Measurements from ENCODE around the gene TAGLN2. TPM values are rescaled to one million over a fixed set of nuclear protein-coding genes. Genes with fewer than 3 reads are reported as not detected.

TAGLN2 gene
- polyA plus RNA-seq, 2 of the 4 experiments (the other 2 are of a cell fraction): 536 to 811 TPM

DNA sequence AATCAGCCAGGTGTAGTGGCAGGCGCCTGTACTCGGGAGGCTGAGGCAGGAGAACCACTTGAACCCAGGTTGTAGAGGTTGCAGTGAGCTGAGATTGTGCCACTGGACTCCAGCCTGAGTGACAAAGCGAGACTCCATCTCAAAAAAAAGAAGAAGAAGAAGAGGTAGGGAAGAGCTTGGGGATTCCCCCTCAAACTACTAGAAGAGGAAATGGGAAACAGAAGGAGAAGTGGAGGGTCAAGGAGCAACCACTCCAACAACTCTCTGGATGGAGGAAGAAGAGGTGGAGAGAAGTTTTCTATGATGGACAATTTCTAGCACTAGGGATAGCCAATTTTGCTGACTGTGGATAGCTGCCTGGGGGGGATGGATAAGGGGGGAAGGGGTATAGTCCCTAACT lies 43.6 kb upstream of the TAGLN2 start:
- TF ChIP-seq RARB (CRISPR knock-in tag; IDR thresholded peaks at IDR 0.05) (no peak), POLR2AphosphoS2 (conservative IDR thresholded peaks at IDR 0.05; ENCODE audit: low read length) (no peak), CBX8 (IDR thresholded peaks at IDR 0.05) (no peak), HDAC2 (IDR thresholded peaks at IDR 0.05) (no peak), JUNB (IDR thresholded peaks at IDR 0.05) (no peak), NFE2L2 (conservative IDR thresholded peaks at IDR 0.05; ENCODE audit: low read length) (no peak), ATOH8 (CRISPR knock-in tag; IDR thresholded peaks at IDR 0.05; ENCODE audit: low read depth) (no peak)
- TF ChIP-seq, protein P1, sequence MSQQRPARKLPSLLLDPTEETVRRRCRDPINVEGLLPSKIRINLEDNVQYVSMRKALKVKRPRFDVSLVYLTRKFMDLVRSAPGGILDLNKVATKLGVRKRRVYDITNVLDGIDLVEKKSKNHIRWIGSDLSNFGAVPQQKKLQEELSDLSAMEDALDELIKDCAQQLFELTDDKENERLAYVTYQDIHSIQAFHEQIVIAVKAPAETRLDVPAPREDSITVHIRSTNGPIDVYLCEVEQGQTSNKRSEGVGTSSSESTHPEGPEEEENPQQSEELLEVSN (IDR thresholded peaks at IDR 0.05; ENCODE audit: borderline replicate concordance, low read depth): no peak
- TF ChIP-seq, protein P2, sequence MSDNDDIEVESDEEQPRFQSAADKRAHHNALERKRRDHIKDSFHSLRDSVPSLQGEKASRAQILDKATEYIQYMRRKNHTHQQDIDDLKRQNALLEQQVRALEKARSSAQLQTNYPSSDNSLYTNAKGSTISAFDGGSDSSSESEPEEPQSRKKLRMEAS (IDR thresholded peaks at IDR 0.05): no peak
- TF ChIP-seq, protein P3, sequence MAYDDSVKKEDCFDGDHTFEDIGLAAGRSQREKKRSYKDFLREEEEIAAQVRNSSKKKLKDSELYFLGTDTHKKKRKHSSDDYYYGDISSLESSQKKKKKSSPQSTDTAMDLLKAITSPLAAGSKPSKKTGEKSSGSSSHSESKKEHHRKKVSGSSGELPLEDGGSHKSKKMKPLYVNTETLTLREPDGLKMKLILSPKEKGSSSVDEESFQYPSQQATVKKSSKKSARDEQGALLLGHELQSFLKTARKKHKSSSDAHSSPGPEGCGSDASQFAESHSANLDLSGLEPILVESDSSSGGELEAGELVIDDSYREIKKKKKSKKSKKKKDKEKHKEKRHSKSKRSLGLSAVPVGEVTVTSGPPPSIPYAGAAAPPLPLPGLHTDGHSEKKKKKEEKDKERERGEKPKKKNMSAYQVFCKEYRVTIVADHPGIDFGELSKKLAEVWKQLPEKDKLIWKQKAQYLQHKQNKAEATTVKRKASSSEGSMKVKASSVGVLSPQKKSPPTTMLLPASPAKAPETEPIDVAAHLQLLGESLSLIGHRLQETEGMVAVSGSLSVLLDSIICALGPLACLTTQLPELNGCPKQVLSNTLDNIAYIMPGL (CRISPR knock-in tag; IDR thresholded peaks at IDR 0.05; ENCODE audit: borderline replicate concordance): no peak
- no peak overlapping the region for H3K4me3 ChIP-seq
- H3K4me1 ChIP-seq: peaks cover 14% of the 10 kb centered on the region
- no peak overlapping the region for H3K4me2 ChIP-seq
- CTCF ChIA-PET: interaction anchor here (0.8 to 1.1 kb wide), 2 partner anchors 38 to 39 kb away, joined by 3 read pairs; no protein-coding TSS in a partner anchor
- WGBS (ENCODE audit: missing lambda C conversion rate): 61% methylated on average over 3 of the region's 3 CpGs
- DNase-seq (ENCODE audit: low read depth in 1 of 2, low spot score in 1 of 2) (no peak), FAIRE-seq (no peak), ATAC-seq (no peak)
- no peak overlapping the region for H3K27ac ChIP-seq
- POLR2A ChIA-PET: interaction anchor here (0.6 kb wide), 1 partner anchor 145 kb away, joined by 3 read pairs; no protein-coding TSS in a partner anchor
- peaks cover 3% of the 10 kb centered on the region; the same call in 1 of the 3 replicates for H3K9me3 ChIP-seq

- no peaks in the 10 kb centered on the region; the same call in 2 of the 3 replicates for H3K4me1 ChIP-seq
- POLR2A ChIA-PET: no interaction called here
- H3K27ac ChIP-seq: no peak overlapping the region
- CTCF ChIA-PET: interaction anchor here (0.5 to 1.4 kb wide), 2 partner anchors 29 to 572 kb away, joined by 3 read pairs; no protein-coding TSS in a partner anchor
- peaks cover 3% of the 10 kb centered on the region; the same call in 1 of the 3 replicates for H3K9me3 ChIP-seq
- no peak for DNase-seq (ENCODE audit: low read depth in 1 of 2, low spot score in 1 of 2)
- FAIRE-seq: no peak
- peak; percentile 34 to 35; a peak in 3 of 6 replicates for ATAC-seq
- TF ChIP-seq BHLHE40 (IDR thresholded peaks at IDR 0.05; ENCODE audit: low read depth, low read length) (no peak), HOXB5 (CRISPR knock-in tag; IDR thresholded peaks at IDR 0.05) (no peak), ZNF302 (CRISPR knock-in tag; IDR thresholded peaks at IDR 0.05) (no peak)
- TF ChIP-seq, protein P1 (IDR thresholded peaks at IDR 0.05; ENCODE audit: borderline replicate concordance, low read depth): no peak
- H3K4me2 ChIP-seq: no peak overlapping the region
- WGBS (ENCODE audit: missing lambda C conversion rate): 32% methylated on average over 2 of the region's 2 CpGs
- H3K4me3 ChIP-seq: no peak overlapping the region
Measured at GRCh38 chr1:159965263-159965662, 40.0 kb upstream of the TAGLN2 start.

DNA sequence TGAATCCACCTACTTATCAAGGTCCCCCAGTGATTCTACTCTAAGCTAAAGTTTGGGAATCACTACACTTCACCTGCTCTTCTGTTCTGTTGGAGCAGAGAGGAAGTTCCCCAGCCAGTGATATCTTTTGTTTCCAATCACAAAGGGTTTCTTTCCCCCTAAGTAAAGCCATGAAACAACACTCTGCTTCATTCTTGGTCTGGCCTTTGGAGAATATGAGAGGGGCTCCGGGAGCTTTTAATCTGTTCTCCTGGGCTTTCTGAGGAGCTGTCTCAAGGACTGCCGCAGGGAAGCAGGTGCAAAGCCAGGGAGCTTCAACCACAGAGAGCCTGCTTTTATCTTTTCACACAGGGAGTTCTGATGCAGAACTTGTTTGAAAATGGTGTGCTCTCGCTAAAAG lies 38.8 kb upstream of the TAGLN2 start:
- ATAC-seq: no peak
- H3K4me3 ChIP-seq: no peak overlapping the region
- H3K9me3 ChIP-seq: peaks cover 3% of the 10 kb centered on the region; the same call in 1 of the 3 replicates
- no peak for DNase-seq (ENCODE audit: low read depth in 1 of 2, low spot score in 1 of 2)
- no peak overlapping the region for H3K27ac ChIP-seq
- 55% methylated on average over 3 of the region's 3 CpGs for WGBS (ENCODE audit: missing lambda C conversion rate)
- POLR2A ChIA-PET: no interaction called here
- CTCF ChIA-PET: interaction anchor here (0.8 to 2.8 kb wide), 3 partner anchors 28 to 73 kb away, joined by 3 to 24 read pairs (median 3); no protein-coding TSS in a partner anchor
- no peak for FAIRE-seq
- H3K4me2 ChIP-seq: no peak overlapping the region
- TF ChIP-seq RCOR1 (IDR thresholded peaks at IDR 0.05; ENCODE audit: low read depth, low read length): no peak
- TF ChIP-seq SREBF2 (IDR thresholded peaks at IDR 0.05): no peak
- TF ChIP-seq RNF2 (IDR thresholded peaks at IDR 0.05; ENCODE audit: borderline replicate concordance, low read depth): no peak
- no peak for TF ChIP-seq EP300 (IDR thresholded peaks at IDR 0.05)
- no peak for TF ChIP-seq FOSL2 (IDR thresholded peaks at IDR 0.05)
- no peak for TF ChIP-seq FOSL2 (CRISPR knock-in tag; IDR thresholded peaks at IDR 0.05)
- no peak for TF ChIP-seq RFX5 (IDR thresholded peaks at IDR 0.05)
- no peak for TF ChIP-seq PHF8 (IDR thresholded peaks at IDR 0.05; ENCODE audit: borderline replicate concordance, low read depth)
- no peaks in the 10 kb centered on the region for H3K4me1 ChIP-seq

All from A549 (cell line).